Osteoblast (primary cell): Measurements from ENCODE around the gene SEZ6L. TPM values are rescaled to one million over a fixed set of nuclear protein-coding genes. Genes with fewer than 3 reads are reported as not detected.

Experiments used
- DNase-seq: peaks from one replicate; pipeline ENCODE4 v3.0.0; 2011; ENCODE audit warnings: low spot score, mixed read lengths; ENCODE audit not compliant: insufficient read length; ENCODE audit errors: missing footprints
- H2AFZ ChIP-seq: 2 replicates; pipeline ENCODE4 v1.6.0; 2011; ENCODE audit warnings: mild to moderate bottlenecking, low read length
- H3K27ac ChIP-seq: 2 replicates; pipeline ENCODE4 v1.5.1; 2011; ENCODE audit warnings: mild to moderate bottlenecking, low read depth, low read length, moderate library complexity
- H3K27me3 ChIP-seq: 2 replicates; pipeline ENCODE4 v1.6.0; 2012; ENCODE audit warnings: mild to moderate bottlenecking, control low read depth, inconsistent platforms, low read length, moderate library complexity; ENCODE audit not compliant: insufficient read depth
- H3K36me3 ChIP-seq: 2 replicates; pipeline ENCODE4 v1.5.1; 2011; ENCODE audit warnings: mild to moderate bottlenecking, low read length, control low read depth, moderate library complexity; ENCODE audit not compliant: insufficient read depth
- H3K4me1 ChIP-seq: 2 replicates; pipeline ENCODE4 v1.5.1; 2011; ENCODE audit warnings: mild to moderate bottlenecking, low read length, control low read depth, moderate library complexity; ENCODE audit not compliant: insufficient read depth
- H3K4me2 ChIP-seq: 2 replicates; pipeline ENCODE4 v1.6.0; 2011; ENCODE audit warnings: mild to moderate bottlenecking, low read length; ENCODE audit not compliant: insufficient read depth
- H3K4me3 ChIP-seq: fragments of 200-600 bp; sonication (generic); 3 replicates; pipeline ENCODE4 v1.5.1; 2012; ENCODE audit warnings: mild to moderate bottlenecking, low read length, inconsistent platforms; ENCODE audit not compliant: insufficient read depth
- H3K79me2 ChIP-seq: 2 replicates; pipeline ENCODE4 v1.6.0; 2012; ENCODE audit warnings: mild to moderate bottlenecking, low read length, control low read depth, inconsistent platforms; ENCODE audit not compliant: insufficient read depth
- H3K9me3 ChIP-seq: 2 replicates; pipeline ENCODE4 v1.5.1; 2011; ENCODE audit warnings: low read depth, low read length, control low read depth
- H4K20me1 ChIP-seq: 2 replicates; pipeline ENCODE4 v1.6.0; 2012; ENCODE audit warnings: mild to moderate bottlenecking, low read length, control low read depth; ENCODE audit not compliant: insufficient read depth
- CTCF ChIP-seq: IDR thresholded peaks from 2 replicates; pipeline ENCODE4 v1.5.1; 2011; ENCODE audit warnings: mild to moderate bottlenecking, low read depth, low read length, moderate library complexity; ENCODE audit errors: extremely low read depth
- total RNA-seq: library from RNA; depleted of rRNA; stranded (reverse); fragments of >200 nt; gene quantifications from 2 replicates; pipeline ENCODE4 v1.2.3, GENCODE V29; 2012

SEZ6L gene
- total RNA-seq, 1 donor = not detected

- Histone ChIP-seq H3K4me1 (no peaks in the 10 kb centered on the region), H3K4me2 (no peak overlapping the region), H3K79me2 (no peaks in the 10 kb centered on the region), H2AFZ (no peak overlapping the region), H4K20me1 (no peaks in the 10 kb centered on the region), H3K9me3 (no peaks in the 10 kb centered on the region), H3K36me3 (no peaks in the 10 kb centered on the region), H3K27me3 (peaks cover 56% of the 10 kb centered on the region), H3K4me3 (no peak overlapping the region), H3K27ac (no peak overlapping the region)
- DNase-seq = no peak
- TF ChIP-seq CTCF = no peak
Observed at GRCh38 chr22:26380072-26380830, 211.0 kb downstream of the SEZ6L start.

- no peak for DNase-seq
- no peak overlapping the region for H3K4me3 ChIP-seq
- no peak for TF ChIP-seq CTCF
- peaks cover 45% of the 10 kb centered on the region for H3K27me3 ChIP-seq
- no peak overlapping the region for H3K27ac ChIP-seq
- H3K9me3 ChIP-seq = no peaks in the 10 kb centered on the region
- H2AFZ ChIP-seq = no peak overlapping the region
- no peaks in the 10 kb centered on the region for H3K79me2 ChIP-seq
- no peaks in the 10 kb centered on the region for H4K20me1 ChIP-seq
- H3K4me2 ChIP-seq = no peak overlapping the region
- no peaks in the 10 kb centered on the region for H3K4me1 ChIP-seq
- no peaks in the 10 kb centered on the region for H3K36me3 ChIP-seq
Observed at GRCh38 chr22:26382782-26383181, 213.5 kb downstream of the SEZ6L start.

GRCh38 chr22:26383968-26384556 is 214.8 kb downstream of the SEZ6L start:
- no peak overlapping the region for H2AFZ ChIP-seq
- no peak for DNase-seq
- TF ChIP-seq CTCF = no peak
- H3K4me2 ChIP-seq = no peak overlapping the region
- peaks cover 40% of the 10 kb centered on the region for H3K27me3 ChIP-seq
- H3K36me3 ChIP-seq = no peaks in the 10 kb centered on the region
- H3K4me1 ChIP-seq = no peaks in the 10 kb centered on the region
- no peaks in the 10 kb centered on the region for H4K20me1 ChIP-seq
- H3K27ac ChIP-seq = no peak overlapping the region
- H3K79me2 ChIP-seq = no peaks in the 10 kb centered on the region
- no peaks in the 10 kb centered on the region for H3K9me3 ChIP-seq
- H3K4me3 ChIP-seq = no peak overlapping the region

- Histone ChIP-seq H3K27me3 (peaks cover 40% of the 10 kb centered on the region), H3K36me3 (no peaks in the 10 kb centered on the region), H4K20me1 (no peaks in the 10 kb centered on the region), H3K27ac (no peak overlapping the region), H2AFZ (no peak overlapping the region), H3K4me1 (no peaks in the 10 kb centered on the region), H3K9me3 (no peaks in the 10 kb centered on the region), H3K4me3 (no peak overlapping the region), H3K79me2 (no peaks in the 10 kb centered on the region), H3K4me2 (no peak overlapping the region)
- no peak for DNase-seq
- no peak for TF ChIP-seq CTCF
Observed at GRCh38 chr22:26385164-26385563, 215.9 kb downstream of the SEZ6L start.
